ENCODE data around the gene NR3C2.

DNA sequence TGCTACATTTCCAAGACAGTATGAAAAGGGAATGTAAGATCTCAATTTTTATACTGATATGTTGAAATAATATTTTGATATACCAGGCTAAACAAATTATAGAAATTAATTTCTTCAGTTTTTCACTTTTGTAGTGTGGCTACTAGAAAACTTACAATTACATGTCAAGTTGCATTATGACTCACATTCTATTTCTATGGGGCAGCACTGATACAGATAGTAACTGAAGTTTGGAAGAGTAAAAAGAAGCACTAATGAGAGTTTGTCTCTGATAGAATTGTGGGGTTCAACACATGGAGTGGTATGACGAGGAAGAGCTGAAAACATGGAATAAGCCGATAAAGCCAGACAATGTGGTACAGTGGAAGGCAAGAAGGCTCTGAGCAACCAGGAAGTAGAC lies 95.6 kb downstream of the NR3C2 start:
- TF ChIP-seq, protein P1, sequence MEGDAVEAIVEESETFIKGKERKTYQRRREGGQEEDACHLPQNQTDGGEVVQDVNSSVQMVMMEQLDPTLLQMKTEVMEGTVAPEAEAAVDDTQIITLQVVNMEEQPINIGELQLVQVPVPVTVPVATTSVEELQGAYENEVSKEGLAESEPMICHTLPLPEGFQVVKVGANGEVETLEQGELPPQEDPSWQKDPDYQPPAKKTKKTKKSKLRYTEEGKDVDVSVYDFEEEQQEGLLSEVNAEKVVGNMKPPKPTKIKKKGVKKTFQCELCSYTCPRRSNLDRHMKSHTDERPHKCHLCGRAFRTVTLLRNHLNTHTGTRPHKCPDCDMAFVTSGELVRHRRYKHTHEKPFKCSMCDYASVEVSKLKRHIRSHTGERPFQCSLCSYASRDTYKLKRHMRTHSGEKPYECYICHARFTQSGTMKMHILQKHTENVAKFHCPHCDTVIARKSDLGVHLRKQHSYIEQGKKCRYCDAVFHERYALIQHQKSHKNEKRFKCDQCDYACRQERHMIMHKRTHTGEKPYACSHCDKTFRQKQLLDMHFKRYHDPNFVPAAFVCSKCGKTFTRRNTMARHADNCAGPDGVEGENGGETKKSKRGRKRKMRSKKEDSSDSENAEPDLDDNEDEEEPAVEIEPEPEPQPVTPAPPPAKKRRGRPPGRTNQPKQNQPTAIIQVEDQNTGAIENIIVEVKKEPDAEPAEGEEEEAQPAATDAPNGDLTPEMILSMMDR (IDR thresholded peaks at IDR 0.05): no peak
- no peak for TF ChIP-seq POLR2A (IDR thresholded peaks at IDR 0.05)
